Measurements from ENCODE around the gene OXTR. TPM values are rescaled to one million over a fixed set of nuclear protein-coding genes. Genes with fewer than 3 reads are reported as not detected.

Gene OXTR
- total and polyA plus RNA-seq, 5 experiments from 2014 or later, result 0.18 to 0.58 TPM; not detected in 3

DNA sequence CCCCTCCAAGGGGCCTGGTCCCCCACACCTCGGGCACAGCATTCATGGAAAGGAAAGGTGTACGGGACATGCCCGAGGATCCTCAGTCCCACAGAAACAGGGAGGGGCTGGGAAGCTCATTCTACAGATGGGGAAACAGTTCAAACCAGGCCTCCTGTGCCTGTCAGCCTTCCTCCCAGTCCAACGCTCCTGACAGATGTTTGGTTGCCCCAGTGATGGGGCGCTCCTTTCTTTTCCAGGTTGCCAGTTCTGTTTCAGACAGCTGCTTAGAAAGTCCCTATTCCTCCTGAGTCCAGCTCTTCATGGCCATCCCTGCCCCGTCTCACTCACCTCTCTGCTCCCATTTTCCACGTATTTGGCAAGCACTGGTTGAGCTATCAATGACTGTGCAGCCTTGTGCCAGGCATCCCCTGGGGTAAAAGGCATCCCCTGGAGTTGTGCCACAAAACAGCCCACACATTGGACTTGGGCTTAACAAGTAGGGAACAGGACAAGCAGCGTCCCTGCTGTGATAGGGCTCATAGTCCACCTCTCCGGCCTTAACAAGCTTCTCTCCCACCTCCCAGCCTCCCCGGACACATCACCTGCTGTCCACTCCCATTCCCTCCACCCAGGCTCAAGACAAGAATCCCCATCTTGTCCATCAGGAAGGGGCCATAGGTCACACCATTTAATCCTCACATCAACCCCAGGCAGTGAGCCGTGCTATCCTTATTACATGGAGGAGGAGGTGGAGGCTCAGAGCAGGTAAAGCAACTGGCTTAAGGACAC lies 6.6 kb downstream of the OXTR start:
- Mint-ChIP-seq H3K9me3 (no peaks in the 10 kb centered on the region), H3K27me3 (peaks cover 0 to 10% (median 2%) of the 10 kb centered on the region in 5 donors)
- POLR2A ChIA-PET, result no interaction called here

DNA sequence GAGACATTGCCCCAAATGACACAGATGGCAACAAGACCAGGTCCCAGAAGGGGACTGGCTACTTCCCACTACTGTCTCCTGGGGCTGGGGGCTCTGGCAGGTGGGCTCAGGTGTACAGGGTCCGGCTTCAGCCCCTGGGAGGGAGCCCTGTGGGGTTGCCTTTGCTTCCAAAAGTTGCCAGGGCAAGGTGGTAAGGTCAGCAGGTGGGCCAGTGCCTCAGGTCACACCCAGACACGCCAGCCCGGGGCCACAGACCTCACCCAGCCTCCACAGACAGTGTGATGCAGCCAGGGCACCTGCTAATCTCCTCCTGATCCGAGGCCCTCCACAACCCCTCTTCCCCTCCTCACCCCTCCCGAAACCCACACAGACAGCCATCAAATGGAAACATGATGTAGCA lies 7.5 kb downstream of the OXTR start:
- H3K27ac Mint-ChIP-seq, result no peak overlapping the region
- ATAC-seq (no peak), DNase-seq (no peak)
- H3K27me3 Mint-ChIP-seq, result peaks cover 0 to 5% (median 0%) of the 10 kb centered on the region in 5 donors
- H3K4me1 Mint-ChIP-seq, result no peaks in the 10 kb centered on the region
- H3K9me3 Mint-ChIP-seq, result no peaks in the 10 kb centered on the region
- H3K36me3 Mint-ChIP-seq, result no peaks in the 10 kb centered on the region
- no peak overlapping the region for H3K4me3 Mint-ChIP-seq
- POLR2A ChIA-PET, result no interaction called here

More for the DNA sequence above, 6.6 kb downstream of the OXTR start:
- Mint-ChIP-seq H3K4me3 (no peak overlapping the region), H3K4me1 (no peaks in the 10 kb centered on the region), H3K27ac (no peak overlapping the region), H3K36me3 (no peaks in the 10 kb centered on the region)
- DNase-seq (no peak), ATAC-seq (no peak)

DNA sequence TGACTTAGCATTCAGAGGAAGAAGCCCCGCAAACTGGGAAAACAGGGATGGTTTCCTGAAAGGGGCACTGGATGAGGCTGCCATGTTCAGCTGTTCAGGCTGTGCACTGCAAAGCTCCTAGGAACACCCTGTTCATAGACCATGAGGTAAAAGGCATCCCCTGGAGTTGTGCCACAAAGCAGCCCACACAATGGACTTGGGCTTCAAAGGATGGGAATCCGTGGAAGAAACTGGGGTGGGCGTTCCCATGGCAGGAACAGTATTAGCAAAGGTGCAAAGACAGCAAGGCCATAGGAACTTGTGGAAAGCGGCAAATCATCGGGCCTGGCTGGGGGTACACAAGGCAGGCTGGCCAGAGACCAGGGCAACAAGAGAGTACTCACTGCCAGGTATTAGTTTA lies 8.9 kb downstream of the OXTR start:
- Mint-ChIP-seq H3K4me1 (no peaks in the 10 kb centered on the region), H3K27ac (no peak overlapping the region), H3K36me3 (no peaks in the 10 kb centered on the region), H3K27me3 (peaks cover 0 to 3% (median 0%) of the 10 kb centered on the region in 5 donors), H3K9me3 (no peaks in the 10 kb centered on the region), H3K4me3 (no peak overlapping the region)
- DNase-seq (no peak), ATAC-seq (no peak)
- POLR2A ChIA-PET, result no interaction called here

DNA sequence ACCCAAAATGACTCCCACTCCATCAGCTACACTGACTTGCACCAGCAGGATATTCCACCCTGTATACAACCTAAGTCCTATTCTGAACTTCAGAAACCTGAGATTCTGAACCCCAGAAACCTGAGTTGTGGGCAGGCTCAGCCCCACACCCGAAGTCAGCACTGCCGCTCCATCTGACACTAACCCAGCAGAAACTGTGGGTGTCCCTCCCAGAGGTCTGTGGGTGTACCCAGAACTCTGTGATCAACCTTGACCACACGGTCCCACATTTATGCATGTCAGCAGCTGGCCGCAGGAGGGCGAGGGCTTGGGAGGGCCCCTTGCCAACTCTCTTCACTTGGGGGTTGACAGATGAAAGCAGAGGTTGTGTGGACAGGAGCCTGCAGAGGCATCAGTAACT lies 9.3 kb downstream of the OXTR start:
- Mint-ChIP-seq H3K36me3 (no peaks in the 10 kb centered on the region), H3K9me3 (no peaks in the 10 kb centered on the region), H3K4me1 (no peaks in the 10 kb centered on the region), H3K27ac (no peak overlapping the region), H3K27me3 (peaks cover 0 to 4% (median 0%) of the 10 kb centered on the region in 5 donors), H3K4me3 (no peak overlapping the region)
- ATAC-seq (no peak), DNase-seq (no peak)
- POLR2A ChIA-PET, result no interaction called here

DNA sequence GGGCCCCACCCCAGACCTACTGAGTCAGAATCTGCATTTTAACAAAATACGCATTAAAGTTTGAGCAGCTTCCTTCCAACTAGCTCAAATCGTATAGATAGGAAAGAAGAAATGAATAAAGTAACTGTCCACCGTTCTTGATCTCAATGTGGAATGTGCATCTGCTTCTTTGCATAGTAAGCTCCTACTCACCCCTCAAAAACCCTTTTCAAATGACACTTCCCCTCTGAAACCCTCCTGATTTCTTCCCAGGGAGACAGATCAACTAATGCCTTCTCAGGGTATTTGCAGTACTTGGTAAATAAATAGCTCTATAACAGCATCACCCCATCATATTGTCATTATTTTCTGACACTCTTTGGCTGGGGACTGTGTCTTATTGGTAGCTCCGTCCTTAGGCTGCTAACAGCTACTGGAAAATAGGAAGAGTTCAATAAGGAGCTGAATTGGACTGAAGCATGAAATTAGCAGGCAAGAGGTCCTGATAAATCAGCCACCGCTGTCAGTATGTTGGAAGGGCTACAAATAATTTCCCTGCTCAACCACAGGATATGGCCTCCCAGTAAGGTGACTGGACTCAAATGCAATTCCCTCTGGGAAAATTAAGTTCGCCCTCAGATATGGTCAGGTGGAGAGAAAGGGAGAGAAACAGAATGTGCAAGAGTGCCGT lies 10.2 kb downstream of the OXTR start:
- no peaks in the 10 kb centered on the region for H3K36me3 Mint-ChIP-seq

DNA sequence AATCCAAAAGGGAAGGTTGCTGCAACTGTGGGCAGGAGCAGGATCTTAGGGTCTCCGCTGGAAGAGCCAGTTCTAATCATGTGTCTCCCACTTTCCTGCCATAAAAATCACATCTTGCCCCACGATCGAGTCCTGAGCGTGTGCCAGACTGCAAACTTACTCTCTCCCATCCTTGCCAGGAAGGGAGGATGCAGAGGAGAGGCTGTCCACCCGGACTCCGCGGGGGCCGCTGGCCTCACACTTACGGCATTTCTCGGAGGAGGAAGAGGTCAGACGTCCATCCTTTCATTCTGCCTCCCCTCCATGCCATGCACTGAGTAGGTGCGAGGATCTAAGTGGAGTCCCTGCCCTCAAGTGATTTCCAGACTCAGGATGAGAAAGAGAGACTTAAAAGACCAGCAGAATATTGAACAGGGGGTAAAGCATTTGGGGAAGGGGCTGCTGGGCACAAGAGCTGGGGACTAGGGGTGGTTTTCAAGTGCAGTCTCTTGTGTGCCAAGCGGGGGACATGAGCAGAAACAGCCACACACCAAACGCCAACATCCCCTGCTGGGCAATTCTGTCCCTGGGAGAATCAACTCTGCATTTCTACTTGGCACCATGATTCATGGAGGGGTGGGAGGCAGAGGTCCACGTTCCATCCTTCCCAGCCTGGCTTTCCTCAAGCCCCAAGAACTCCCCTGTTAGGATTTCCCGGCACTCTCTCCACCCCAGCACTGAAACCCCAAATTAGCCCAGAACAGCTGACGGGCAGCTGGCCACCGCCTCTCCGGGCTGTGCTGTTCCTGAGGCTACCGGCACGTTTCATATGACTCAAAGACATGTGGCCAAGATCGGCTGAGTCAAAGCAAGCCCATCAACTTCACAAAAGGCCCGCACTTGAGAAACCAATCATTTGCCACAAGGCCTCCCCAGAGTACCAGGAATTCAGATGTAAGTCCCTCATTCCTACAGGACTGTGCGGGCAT lies 11.6 kb downstream of the OXTR start:
- no peak overlapping the region for H3K4me3 Mint-ChIP-seq
- POLR2A ChIA-PET, result no interaction called here
- no peak for ATAC-seq

More for the DNA sequence above, 10.2 kb downstream of the OXTR start:
- Mint-ChIP-seq H3K27ac (no peak overlapping the region), H3K27me3 (peaks cover 0 to 4% (median 0%) of the 10 kb centered on the region in 5 donors), H3K4me3 (no peak overlapping the region), H3K9me3 (no peaks in the 10 kb centered on the region), H3K4me1 (no peaks in the 10 kb centered on the region)
- POLR2A ChIA-PET, result no interaction called here
- DNase-seq, result no peak
- no peak for ATAC-seq

DNA sequence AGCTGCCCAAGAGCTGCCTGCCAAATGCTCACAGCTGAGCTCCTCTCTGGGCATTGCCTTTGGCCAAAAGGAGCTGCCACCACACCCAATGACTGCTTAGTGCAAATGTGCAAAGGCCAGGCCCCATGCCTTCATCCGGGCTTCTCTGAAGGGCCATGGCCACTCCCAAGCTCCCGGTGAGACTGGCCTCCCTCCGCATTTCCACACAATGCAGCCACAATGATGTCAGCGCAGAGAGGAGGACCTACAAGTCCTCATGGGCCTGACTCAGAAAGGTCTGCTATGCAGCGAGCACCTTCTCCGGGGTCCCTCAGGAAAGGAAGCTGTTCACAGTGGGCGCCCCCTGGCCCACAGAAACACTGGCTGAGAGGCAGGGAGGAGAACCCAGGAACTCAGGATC lies 12.7 kb downstream of the OXTR start:
- POLR2A ChIA-PET, result no interaction called here
- peaks cover 0 to 4% (median 0%) of the 10 kb centered on the region in 5 donors for H3K27me3 Mint-ChIP-seq
- H3K4me3 Mint-ChIP-seq, result no peak overlapping the region
- no peak for DNase-seq
- H3K36me3 Mint-ChIP-seq, result no peaks in the 10 kb centered on the region
- H3K27ac Mint-ChIP-seq, result no peak overlapping the region
- no peaks in the 10 kb centered on the region for H3K9me3 Mint-ChIP-seq
- no peak for ATAC-seq
- no peaks in the 10 kb centered on the region for H3K4me1 Mint-ChIP-seq

More for the DNA sequence above, 11.6 kb downstream of the OXTR start:
- Mint-ChIP-seq H3K27me3 (peaks cover 0 to 4% (median 0%) of the 10 kb centered on the region in 5 donors), H3K27ac (no peak overlapping the region), H3K36me3 (no peaks in the 10 kb centered on the region), H3K4me1 (no peaks in the 10 kb centered on the region), H3K9me3 (no peaks in the 10 kb centered on the region)
- no peak for DNase-seq

DNA sequence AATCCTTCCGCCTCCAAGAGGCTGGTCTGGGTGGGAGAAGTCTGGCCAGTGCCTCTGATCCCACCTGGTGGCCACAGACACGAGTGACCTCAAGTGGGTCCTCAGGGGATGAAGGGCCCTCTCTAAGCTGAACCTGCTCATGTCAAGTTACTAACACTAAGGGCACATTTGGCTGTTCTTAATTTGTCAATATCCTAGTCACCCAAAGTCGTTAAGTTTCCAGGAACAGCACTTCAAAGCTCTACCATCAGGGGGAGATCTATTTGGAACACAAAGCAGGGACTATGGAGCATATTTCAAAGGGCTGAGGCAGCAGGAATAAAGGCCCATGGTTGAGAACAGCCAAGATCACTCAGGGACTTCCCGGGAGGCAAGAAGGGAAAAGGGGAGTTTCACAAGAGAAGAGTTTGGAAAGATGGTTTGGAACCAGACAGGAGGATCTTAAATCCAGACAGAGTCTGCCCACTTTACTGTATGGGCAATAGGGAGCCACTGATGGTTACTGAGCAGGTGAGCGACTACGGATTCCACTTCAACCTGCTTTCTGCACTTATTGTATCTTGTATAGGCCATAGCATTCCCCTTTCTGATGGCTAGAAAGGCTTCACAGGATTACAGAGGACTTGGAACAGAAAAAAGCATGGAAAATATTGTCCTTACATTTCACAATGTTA lies 13.7 kb downstream of the OXTR start:
- H3K27ac Mint-ChIP-seq, result no peak overlapping the region
- ATAC-seq (no peak), DNase-seq (no peak)
- no peaks in the 10 kb centered on the region for H3K9me3 Mint-ChIP-seq
- POLR2A ChIA-PET, result no interaction called here
- no peaks in the 10 kb centered on the region for H3K4me1 Mint-ChIP-seq
- no peaks in the 10 kb centered on the region for H3K36me3 Mint-ChIP-seq
- H3K27me3 Mint-ChIP-seq, result peaks cover 0 to 4% (median 0%) of the 10 kb centered on the region in 5 donors
- H3K4me3 Mint-ChIP-seq, result no peak overlapping the region

DNA sequence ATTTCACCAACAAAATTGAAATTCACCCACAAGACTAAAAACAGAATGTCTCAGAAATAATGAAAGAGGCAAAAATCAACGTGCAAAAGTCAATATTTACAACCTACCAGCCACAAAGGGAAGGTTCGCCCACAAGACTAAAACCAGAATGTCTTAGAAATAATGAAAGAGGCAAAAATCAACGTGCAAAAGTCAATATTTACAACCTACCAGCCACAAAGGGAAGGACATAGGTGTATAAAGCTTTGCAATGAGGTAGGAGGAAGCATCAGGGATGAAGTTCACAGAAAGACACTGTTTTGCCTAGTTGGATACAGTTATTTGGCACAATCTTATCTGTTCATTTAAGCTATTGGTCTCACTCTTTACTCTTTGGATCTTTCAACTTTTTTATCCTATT lies 14.3 kb downstream of the OXTR start:
- H3K36me3 Mint-ChIP-seq, result no peaks in the 10 kb centered on the region
- POLR2A ChIA-PET, result no interaction called here
- H3K27me3 Mint-ChIP-seq, result peaks cover 0 to 4% (median 0%) of the 10 kb centered on the region in 5 donors
- no peak overlapping the region for H3K27ac Mint-ChIP-seq
- H3K4me3 Mint-ChIP-seq, result no peak overlapping the region
- no peak for ATAC-seq
- no peaks in the 10 kb centered on the region for H3K4me1 Mint-ChIP-seq
- DNase-seq, result no peak
- no peaks in the 10 kb centered on the region for H3K9me3 Mint-ChIP-seq

DNA sequence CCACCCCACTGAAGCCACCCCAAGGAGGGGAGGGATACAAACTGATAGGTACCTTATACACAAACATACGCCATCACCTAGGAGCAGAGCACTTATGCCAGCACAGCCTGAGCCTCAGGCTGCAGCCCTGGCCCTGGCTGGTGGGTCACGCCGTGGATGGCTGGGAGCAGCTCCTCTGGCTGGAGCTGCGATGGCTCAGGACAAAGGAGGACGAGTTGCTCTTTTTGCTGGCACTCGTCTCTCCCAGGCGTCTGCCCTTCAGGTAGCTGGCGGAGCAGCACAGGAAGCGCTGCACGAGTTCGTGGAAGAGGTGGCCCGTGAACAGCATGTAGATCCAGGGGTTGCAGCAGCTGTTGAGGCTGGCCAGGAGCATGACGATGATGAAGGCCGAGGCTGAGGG lies 16.6 kb downstream of the OXTR start:
- H3K36me3 Mint-ChIP-seq, result no peaks in the 10 kb centered on the region
- no peak overlapping the region for H3K4me3 Mint-ChIP-seq
- H3K4me1 Mint-ChIP-seq, result no peaks in the 10 kb centered on the region
- no peak overlapping the region for H3K27ac Mint-ChIP-seq
- DNase-seq (no peak), ATAC-seq (no peak)
- POLR2A ChIA-PET, result no interaction called here
- H3K9me3 Mint-ChIP-seq, result no peaks in the 10 kb centered on the region
- peaks cover 0 to 4% (median 0%) of the 10 kb centered on the region in 5 donors for H3K27me3 Mint-ChIP-seq

DNA sequence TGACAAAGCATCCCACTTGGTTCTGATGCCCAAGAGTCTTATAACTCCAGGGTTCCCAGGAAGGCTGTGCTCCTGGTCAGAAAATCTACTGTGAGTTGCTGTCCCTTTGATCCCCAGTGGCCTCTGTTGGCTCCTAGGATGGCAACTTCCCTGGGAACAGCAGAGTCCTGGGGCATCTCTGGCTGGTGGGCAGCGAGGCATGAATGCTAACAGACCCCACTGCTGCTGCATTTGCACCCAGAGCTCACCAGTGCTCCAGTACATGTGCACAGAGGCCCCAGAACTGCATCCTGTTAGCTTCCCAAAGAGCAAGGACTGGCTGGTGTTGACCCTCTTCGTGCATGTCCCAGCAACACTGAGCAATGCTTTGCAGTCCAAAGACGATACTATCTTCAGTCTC lies 20.1 kb downstream of the OXTR start:
- no peaks in the 10 kb centered on the region for H3K36me3 Mint-ChIP-seq
- H3K27ac Mint-ChIP-seq, result no peak overlapping the region
- no peak for DNase-seq
- no peak overlapping the region for H3K4me3 Mint-ChIP-seq
- no peaks in the 10 kb centered on the region for H3K4me1 Mint-ChIP-seq
- POLR2A ChIA-PET, result no interaction called here
- ATAC-seq, result no peak
- H3K27me3 Mint-ChIP-seq, result no peaks in the 10 kb centered on the region
- no peaks in the 10 kb centered on the region for H3K9me3 Mint-ChIP-seq

DNA sequence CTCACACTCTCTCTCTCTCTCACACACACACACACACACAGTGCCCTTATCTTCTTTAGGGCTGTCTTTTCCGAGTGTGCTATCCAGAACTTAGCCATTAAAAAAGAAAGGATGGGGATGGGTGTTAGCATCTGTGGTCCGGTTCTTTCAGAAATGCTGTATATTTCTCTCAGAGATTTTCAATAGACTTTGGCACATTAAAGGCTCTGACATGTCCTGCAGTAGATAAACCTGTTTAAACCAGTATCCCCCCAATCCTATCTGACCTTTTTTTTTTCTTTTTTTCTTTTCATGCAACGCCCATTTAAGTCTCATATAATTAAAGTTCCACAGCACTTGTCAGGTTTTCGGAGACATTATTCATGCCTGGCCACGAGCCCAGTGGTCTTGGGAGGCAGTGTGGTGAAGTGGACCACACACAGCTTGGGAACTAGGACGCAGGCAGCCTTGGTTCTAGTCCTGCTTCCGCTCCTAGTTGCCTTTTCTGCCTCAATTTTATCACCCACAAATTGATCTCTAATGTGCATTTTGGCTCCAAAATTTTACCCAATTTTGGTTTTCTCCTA lies 22.6 kb downstream of the OXTR start:
- Mint-ChIP-seq H3K27me3 (peaks cover 0 to 5% (median 3%) of the 10 kb centered on the region in 5 donors), H3K4me3 (no peak overlapping the region), H3K9me3 (no peaks in the 10 kb centered on the region), H3K27ac (no peak overlapping the region), H3K4me1 (no peaks in the 10 kb centered on the region), H3K36me3 (no peaks in the 10 kb centered on the region)
- POLR2A ChIA-PET, result no interaction called here
- no peak for ATAC-seq
- DNase-seq, result no peak

All from naive thymus-derived CD8-positive, alpha-beta T cell (primary cell).